ENCODE measurements around the gene DLGAP3.

DNA sequence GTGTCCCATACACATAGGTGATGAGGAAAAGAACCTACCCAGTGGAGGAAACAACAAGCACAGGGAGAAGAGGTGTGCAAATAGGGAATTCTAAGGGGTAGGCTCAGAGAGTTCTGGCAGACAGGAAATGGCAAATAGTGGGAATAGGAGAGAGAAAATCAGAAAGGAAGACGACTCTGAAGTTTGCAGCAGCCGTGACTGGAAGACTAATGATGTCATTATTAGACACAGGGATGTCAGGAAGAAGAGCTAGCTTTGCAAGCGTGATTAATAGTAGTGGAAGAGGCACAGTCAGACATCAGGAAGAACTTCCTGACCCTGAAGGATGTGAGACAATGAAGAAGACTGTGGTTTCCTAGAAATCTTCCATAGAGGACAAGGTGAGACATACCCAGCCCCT, 21.1 kb downstream of the DLGAP3 start:
- TF ChIP-seq, protein P1, sequence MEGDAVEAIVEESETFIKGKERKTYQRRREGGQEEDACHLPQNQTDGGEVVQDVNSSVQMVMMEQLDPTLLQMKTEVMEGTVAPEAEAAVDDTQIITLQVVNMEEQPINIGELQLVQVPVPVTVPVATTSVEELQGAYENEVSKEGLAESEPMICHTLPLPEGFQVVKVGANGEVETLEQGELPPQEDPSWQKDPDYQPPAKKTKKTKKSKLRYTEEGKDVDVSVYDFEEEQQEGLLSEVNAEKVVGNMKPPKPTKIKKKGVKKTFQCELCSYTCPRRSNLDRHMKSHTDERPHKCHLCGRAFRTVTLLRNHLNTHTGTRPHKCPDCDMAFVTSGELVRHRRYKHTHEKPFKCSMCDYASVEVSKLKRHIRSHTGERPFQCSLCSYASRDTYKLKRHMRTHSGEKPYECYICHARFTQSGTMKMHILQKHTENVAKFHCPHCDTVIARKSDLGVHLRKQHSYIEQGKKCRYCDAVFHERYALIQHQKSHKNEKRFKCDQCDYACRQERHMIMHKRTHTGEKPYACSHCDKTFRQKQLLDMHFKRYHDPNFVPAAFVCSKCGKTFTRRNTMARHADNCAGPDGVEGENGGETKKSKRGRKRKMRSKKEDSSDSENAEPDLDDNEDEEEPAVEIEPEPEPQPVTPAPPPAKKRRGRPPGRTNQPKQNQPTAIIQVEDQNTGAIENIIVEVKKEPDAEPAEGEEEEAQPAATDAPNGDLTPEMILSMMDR (IDR thresholded peaks at IDR 0.05; ENCODE audit: poor library complexity, severe bottlenecking), result no peak
- TF ChIP-seq EZH2 (IDR thresholded peaks at IDR 0.05; ENCODE audit: borderline replicate concordance, insufficient read depth, low read length, poor library complexity, severe bottlenecking) (no peak), REST (IDR thresholded peaks at IDR 0.05; ENCODE audit: borderline replicate concordance) (no peak), TAF1 (IDR thresholded peaks at IDR 0.05; ENCODE audit: low read depth) (no peak), RAD21 (conservative IDR thresholded peaks at IDR 0.05) (no peak), EP300 (conservative IDR thresholded peaks at IDR 0.05; ENCODE audit: poor library complexity, severe bottlenecking) (no peak), POLR2AphosphoS5 (IDR thresholded peaks at IDR 0.05) (no peak), SMC3 (conservative IDR thresholded peaks at IDR 0.05; ENCODE audit: poor library complexity) (no peak)
